ENCODE results near the gene AKAP12. TPM values are rescaled to one million over a fixed set of nuclear protein-coding genes. Genes with fewer than 3 reads are reported as not detected.

The AKAP12 gene
- total and polyA plus RNA-seq, 7 donors: 2.5 to 13.1 (median 7.5) TPM

- WGBS, 3 donors: 76 to 85% (median 78%) methylated on average over 6 of the region's 6 CpGs
- no peaks in the 10 kb centered on the region for H3K9me3 ChIP-seq
- intact Hi-C loops (cut with DNase I): no loop called here
- DNase-seq (no peak), ATAC-seq (no peak)
- TF ChIP-seq CTCF (IDR thresholded peaks at IDR 0.05): no peak
- no peaks in the 10 kb centered on the region for H3K27me3 ChIP-seq (ENCODE audit: insufficient read depth in 3 of 3, low read length in 2 of 3)
- no peak overlapping the region for H3K27ac ChIP-seq
- H3K4me3 ChIP-seq: no peak overlapping the region
- no peaks in the 10 kb centered on the region for H3K36me3 ChIP-seq (ENCODE audit: insufficient read depth in 1 of 2, low read depth in 1 of 2)
- no peaks in the 10 kb centered on the region for H3K4me1 ChIP-seq
Measured at GRCh38 chr6:151294561-151295101, 54.9 kb downstream of the AKAP12 start.

DNA sequence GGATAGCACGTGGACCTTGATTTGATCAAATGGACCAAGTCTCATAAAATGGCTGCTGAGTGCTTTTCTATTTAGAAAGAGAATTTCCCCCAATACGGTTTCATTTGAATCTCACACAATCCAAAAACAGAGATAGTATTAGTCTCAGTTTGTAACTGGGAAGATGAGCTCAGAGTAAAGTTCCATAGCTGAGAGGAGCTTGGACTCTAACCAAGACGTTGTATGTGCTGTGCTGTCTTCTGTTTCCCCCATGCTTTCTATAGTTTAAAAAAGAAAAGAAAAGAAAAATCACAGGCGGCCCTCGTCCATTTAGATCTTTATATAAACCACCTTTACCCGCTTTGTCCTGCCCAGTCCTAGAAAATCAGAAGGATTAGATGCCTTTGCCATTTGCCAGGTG lies 58.1 kb downstream of the AKAP12 start:
- intact Hi-C loops (cut with DNase I): no loop called here
- no peaks in the 10 kb centered on the region for H3K36me3 ChIP-seq (ENCODE audit: insufficient read depth in 1 of 2, low read depth in 1 of 2)
- no peak for TF ChIP-seq CTCF (IDR thresholded peaks at IDR 0.05)
- no peak overlapping the region for H3K4me3 ChIP-seq
- no peak overlapping the region for H3K27ac ChIP-seq
- no peaks in the 10 kb centered on the region for H3K9me3 ChIP-seq
- ATAC-seq (no peak), DNase-seq (no peak)
- 70 to 76% (median 75%) methylated on average over 6 of the region's 6 CpGs for WGBS, 3 donors
- no peaks in the 10 kb centered on the region for H3K4me1 ChIP-seq
- no peaks in the 10 kb centered on the region for H3K27me3 ChIP-seq (ENCODE audit: insufficient read depth in 3 of 3, low read length in 2 of 3)

- 78 to 88% (median 85%) methylated on average over 4 of the region's 4 CpGs for WGBS, 3 donors
- intact Hi-C loops (cut with DNase I): no loop called here
- DNase-seq (no peak), ATAC-seq (no peak)
- Histone ChIP-seq H3K27me3 (ENCODE audit: insufficient read depth in 3 of 3, low read length in 2 of 3) (no peaks in the 10 kb centered on the region), H3K36me3 (ENCODE audit: insufficient read depth in 1 of 2, low read depth in 1 of 2) (no peaks in the 10 kb centered on the region), H3K4me1 (no peaks in the 10 kb centered on the region), H3K27ac (no peak overlapping the region), H3K9me3 (no peaks in the 10 kb centered on the region), H3K4me3 (no peak overlapping the region)
- no peak for TF ChIP-seq CTCF (IDR thresholded peaks at IDR 0.05)
Measured at GRCh38 chr6:151299011-151299410, 59.2 kb downstream of the AKAP12 start.

- intact Hi-C loops (cut with DNase I): no loop called here
- Histone ChIP-seq H3K36me3 (ENCODE audit: insufficient read depth in 1 of 2, low read depth in 1 of 2) (no peaks in the 10 kb centered on the region), H3K4me1 (no peaks in the 10 kb centered on the region), H3K27me3 (ENCODE audit: insufficient read depth in 3 of 3, low read length in 2 of 3) (no peaks in the 10 kb centered on the region), H3K27ac (no peak overlapping the region), H3K9me3 (no peaks in the 10 kb centered on the region), H3K4me3 (no peak overlapping the region)
- ATAC-seq (no peak), DNase-seq (no peak)
- WGBS, 3 donors: 57 to 67% (median 58%) methylated on average over 8 of the region's 8 CpGs
- TF ChIP-seq CTCF (IDR thresholded peaks at IDR 0.05): no peak
Measured at GRCh38 chr6:151300267-151300991, 60.7 kb downstream of the AKAP12 start.

DNA sequence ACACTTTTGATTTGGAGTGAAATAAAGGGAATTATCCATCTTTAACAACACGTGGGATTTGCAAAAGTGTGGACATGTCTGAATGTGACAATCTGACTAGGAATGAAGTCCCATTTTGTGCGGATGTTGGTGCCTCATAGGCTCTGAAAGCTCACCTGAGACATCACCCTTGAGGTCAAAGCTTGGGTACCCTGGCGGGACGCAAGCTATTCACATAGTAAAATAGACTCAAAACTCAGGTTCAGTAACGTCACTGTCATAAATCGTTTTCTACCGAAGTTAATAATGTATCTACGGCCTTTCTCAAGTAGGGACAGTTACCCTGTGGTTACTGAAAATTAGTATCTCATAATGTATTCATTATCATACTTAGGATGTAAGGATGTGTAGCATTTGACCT lies 61.8 kb downstream of the AKAP12 start:
- no peak overlapping the region for H3K4me3 ChIP-seq
- H3K36me3 ChIP-seq (ENCODE audit: insufficient read depth in 1 of 2, low read depth in 1 of 2): no peaks in the 10 kb centered on the region
- no peak for TF ChIP-seq CTCF (IDR thresholded peaks at IDR 0.05)
- H3K4me1 ChIP-seq: no peaks in the 10 kb centered on the region
- WGBS, 3 donors: 82 to 90% (median 88%) methylated on average over 8 of the region's 8 CpGs
- intact Hi-C loops (cut with DNase I): no loop called here
- DNase-seq: no peak
- no peaks in the 10 kb centered on the region for H3K27me3 ChIP-seq (ENCODE audit: insufficient read depth in 3 of 3, low read length in 2 of 3)
- no peaks in the 10 kb centered on the region for H3K9me3 ChIP-seq
- ATAC-seq: no peak
- H3K27ac ChIP-seq: no peak overlapping the region
